HT1080 (cell line): ENCODE measurements around the gene ULBP2. TPM values are rescaled to one million over a fixed set of nuclear protein-coding genes. Genes with fewer than 3 reads are reported as not detected.
"Not testable (repeated sequence)": the region's sequence is repeated elsewhere in the genome, so short reads cannot be mapped to it uniquely, and the experiment has no call there.

Experiments used
- DNase-seq: peaks from one replicate; pipeline ENCODE4 v3.0.0-alpha.2; 2015; ENCODE audit warnings: low read depth
- total RNA-seq: library from RNA; depleted of rRNA; stranded (reverse); fragments of >200 nt; shearing (Covaris generic); gene quantifications from 2 replicates; pipeline ENCODE4 v1.2.3, GENCODE V29; 2014

ULBP2 gene
- total RNA-seq, 1 experiment from 2014 or later, result 11.6 TPM

DNA sequence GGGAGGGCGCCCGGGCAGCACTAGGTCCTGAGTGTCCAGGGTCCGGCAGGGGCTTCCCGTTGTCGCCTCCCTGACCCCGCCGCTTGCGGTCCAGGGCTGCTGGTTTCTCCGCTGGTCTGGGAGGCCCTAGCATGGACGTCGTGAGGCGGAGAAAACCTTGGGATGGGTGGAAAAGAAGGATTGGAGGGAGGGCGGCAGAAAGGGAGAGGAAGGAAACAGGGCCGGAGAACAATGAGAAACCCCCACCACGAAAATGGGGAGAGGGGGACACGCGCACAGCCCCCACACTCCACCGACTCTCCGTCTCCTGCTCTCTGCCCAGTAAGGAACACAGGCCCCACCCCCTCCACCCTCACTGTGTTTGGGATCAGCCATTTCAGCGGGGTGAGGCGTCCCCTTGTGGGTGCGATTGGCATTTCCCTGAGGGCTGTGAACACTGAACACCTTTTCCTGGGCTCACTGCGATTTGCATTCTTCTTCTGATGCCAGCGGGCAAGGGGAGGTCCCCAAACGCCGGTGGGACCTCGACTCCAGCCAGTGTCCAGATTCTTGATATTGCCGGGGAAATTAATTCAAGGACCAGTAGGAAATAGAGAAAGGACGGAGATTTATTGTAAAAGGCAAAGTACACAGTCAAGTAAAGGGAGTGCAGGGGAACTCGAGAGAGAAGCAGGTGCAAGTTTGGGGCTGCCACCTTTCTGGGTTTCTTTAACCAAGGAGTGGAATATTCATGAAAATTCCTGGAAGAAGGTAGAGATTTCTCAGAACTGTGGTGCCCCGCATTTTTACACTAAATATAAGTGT, 15.6 kb upstream of the ULBP2 start:
- peak; percentile 71 for DNase-seq

DNA sequence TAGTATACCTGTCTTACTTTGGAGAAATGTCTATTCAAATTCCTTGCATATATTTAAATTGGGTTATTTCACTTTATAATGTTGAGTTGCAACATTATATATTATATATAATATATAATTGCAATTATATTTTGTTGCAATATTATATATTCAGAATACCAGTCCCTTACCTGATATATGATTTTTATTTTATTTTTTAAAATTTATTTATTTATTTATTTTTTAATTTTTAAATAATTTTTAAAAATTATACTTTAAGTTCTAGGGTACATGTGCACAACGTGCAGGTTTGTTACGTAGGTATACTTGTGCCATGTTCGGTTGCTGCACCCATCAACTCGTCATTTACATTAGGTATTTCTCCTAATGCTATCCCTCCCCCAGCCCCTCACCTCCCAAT, 14.8 kb upstream of the ULBP2 start:
- DNase-seq, result not testable (repeated sequence)

DNA sequence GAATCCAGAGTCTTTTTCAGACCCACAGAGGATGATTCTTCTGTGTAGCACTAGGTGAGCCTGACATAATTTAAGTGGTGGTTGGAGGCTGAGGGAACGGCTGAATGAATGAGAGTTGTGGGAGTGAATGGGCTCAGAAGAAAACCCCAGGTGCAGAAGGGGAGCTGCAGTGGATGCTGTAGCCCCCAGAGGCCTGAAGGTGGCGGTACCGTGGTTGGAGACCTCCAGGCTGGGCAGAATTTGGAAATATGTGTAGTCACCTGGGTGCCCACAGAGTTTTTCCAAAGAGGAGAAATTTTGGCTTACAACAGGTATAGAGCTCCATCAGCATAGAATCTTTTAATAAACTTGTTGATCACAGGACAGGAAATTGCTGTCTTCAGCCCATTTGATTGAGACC, 12.4 kb upstream of the ULBP2 start:
- no peak for DNase-seq

DNA sequence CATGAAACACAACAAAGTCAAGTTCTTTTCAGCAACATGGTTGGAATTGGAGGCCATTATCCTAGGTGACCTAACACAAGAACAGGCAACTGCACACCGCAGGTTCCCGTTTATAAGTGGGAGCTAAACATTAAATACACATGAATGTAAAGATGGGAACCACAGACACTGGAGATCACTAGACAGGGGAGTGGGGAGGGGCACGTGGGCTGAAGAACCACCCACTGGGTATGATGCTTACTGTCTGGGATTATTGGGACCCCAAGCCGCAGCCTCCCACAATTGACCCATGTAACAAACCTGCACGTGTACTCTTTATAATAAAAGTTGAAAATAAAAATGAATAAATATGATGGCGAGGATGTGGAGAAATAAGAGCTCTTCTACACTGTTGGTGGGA, 10.3 kb upstream of the ULBP2 start:
- no peak for DNase-seq

DNA sequence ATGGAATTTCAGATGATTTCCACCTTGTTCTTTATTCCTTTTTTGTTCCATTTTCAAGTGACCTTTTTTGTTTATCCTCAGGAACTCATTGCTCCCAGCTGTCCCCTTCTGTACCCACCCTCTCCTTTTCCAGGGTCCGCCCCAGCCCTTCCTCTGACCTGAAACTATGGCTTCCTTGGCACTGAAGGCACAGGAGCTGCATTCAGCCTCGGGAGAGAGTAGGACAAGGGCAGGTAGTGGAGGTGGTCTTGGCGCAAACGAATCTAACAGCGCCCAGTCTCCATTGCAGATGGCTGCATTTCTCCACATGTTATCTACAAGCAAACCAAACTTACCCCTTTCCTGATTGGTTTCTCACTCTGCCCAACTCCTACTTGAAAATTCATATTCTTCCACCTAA, 8.8 kb upstream of the ULBP2 start:
- DNase-seq, result no peak

DNA sequence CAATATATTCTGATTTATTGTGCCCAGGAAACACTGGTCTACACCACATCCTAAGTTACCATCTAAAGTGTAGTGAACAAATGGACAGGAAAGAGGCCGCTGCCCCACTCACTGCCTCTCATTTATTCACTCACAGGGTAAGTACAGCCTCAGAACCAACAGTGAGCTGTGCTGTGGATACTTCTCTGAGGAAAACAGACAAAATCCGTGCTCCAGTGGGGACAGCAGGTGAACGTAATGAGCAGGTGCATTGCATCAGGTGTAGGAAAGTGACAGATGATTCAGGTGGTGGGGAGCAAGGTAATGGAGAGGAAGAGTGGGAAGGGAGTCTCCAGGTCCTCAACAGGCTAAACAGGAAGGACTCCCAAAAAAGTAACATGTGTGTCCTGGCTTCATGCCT, 8.4 kb upstream of the ULBP2 start:
- DNase-seq, result no peak

DNA sequence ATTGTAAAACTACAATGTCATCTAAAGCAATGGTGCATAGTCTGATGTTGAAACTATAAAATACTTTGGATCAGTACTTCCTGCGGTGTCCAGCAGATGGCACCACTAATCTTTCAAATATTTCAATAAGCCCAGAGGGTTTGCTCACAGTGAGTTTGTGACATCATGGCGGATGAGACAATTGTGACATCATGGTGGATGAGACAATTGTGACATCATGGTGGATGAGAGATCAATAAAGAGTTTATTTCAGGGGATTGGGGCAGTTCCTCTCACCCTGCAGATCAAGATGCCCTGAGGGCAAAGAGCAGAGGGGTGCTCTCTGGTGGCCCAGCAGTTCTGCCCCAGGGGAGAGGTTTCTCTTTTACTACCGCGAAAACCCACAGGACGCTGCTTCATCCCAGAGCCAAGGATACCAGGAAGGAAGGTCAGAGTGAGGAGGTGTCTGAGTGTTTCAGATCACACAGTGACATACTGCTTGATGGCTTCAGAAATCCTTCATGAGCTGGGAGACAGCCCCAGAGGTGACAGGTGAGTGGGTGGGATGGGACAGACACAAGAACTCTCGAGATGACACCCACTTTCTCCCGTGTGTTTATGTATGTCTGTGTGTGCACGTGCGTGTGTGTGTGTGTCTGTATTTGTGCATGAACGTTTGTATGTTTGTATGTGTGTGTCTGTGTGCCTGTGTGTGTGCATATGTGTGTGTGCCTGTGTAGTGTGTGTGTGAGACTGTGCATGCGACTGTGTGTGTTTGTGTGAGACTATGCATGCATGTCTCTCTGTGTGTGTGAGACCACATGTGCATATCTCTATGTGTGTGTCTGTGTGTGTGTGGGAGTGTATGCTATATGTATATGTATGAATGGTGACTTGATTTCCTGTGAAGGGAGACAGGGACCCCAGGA, 7.3 kb upstream of the ULBP2 start:
- DNase-seq, result peak; percentile 55

DNA sequence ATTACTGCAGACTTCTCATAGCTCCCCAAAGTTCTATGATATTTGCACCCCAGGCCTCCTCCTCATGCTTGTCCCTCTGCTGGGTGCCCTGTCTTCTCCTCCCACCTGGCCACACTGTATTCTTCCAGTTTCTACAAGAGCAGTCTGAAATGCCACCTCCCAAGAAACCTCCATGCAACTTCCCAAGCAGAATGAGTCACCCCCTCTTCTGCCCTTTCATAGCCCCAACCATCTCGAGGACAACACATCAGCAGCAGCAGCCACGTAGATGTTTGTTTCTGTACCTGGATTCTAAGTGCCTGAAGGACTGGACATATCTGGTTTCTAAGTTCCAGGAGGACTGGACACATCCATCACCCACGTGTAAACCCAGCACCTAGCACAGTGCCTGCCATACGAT, 6.6 kb upstream of the ULBP2 start:
- peak; percentile 31 for DNase-seq

DNA sequence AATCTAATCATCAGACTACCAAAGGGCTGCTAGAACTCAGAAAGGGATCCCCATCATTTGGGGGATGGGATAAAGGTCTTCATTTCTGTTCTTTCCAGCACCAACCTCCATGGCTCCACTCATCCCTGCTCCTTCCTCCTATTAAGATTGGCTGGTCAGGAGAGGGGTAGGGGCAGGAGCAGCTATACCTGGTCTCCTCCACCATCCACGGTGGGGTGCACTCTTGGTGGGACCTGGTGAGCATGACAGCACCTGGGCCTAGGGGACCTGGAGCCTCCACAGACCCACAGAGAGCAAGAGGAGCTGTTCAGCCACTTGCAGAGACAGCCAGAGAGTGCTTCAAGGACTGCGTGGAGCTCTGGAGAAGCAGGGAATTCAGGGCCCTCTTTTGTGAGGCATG, 6.1 kb upstream of the ULBP2 start:
- DNase-seq, result no peak

DNA sequence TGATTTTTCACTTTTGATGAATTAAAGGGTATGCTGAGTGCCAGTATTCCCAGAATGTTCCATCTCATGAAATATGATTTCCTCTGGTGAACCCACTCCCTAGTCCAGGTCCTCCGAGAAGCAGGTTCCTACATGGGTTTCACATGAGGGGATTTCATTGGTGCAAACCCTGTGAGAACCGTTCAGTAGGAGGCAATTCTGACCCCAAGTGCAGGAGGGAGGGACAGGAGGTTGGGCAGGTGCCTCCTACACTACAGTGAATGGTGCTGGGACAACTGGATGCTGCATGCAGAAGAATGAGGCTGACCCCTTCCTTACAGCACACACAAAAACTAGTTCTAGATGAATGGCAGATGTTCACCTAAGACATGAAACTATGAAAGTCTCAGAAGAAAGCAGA, 5.1 kb upstream of the ULBP2 start:
- DNase-seq, result no peak

DNA sequence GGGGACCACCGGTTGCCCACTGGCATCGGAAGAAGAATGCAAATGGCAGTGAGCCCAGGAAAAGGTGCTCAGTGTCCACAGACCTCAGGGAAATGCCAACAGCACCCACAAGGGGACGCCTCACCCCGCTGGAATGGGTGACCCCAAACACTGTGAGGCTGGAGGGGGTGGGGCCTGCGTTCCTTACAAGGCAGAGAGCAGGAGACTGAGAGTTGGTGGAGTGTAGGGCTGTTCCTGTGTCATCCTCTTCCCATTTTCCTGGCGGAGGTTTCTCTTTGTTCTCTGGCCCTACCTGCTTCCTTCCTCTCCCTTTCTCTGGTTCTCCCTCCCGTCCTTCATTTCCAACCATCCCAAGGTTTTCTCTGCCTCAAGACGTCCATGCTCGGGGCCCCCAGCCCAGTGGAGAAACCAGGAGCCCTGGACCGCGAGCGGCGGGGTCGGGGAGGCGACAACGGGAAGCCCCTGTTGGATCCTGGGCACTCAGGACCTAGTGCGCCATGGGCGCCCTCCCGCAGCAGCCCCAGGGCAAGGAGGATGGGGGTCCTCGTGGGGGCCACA, 3.7 kb upstream of the ULBP2 start:
- DNase-seq, result not testable (repeated sequence)

DNA sequence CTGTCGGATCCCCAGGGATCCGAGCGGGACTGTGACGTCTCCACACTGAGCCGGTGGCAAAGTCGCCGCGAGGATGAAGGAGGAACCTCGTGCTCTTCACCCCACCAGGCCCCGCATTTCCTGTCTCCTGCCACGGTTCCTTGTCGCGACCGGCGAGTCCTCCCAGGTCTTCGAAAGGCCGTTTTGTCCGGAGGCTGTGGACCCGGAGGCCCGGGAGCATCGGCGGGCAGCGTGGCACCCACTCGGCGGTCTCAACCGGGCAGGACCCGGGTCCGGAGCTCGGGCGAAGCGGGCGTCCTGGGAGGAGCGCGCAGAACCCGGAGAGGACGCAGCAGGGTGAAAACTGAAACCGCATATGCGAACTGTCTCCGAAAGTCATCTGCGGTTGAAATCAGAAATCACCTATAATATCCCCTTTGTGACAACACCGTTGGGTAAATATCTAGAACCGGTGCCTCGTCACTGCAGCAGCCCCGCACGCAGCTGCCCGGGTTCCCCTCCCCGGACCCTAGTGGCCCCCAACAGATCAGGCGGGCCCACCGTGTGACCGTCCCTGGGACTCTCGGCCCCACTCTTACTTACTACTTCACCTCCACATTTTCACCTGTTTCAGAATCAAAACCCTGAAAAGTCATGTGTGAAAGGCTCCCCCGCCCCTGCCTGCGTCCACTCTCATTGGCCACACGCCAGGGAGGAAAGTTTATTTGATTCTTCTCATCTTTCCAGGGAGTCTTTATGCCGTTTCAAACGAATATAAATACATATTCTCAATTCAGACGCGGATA, 3.1 kb upstream of the ULBP2 start:
- no peak for DNase-seq

DNA sequence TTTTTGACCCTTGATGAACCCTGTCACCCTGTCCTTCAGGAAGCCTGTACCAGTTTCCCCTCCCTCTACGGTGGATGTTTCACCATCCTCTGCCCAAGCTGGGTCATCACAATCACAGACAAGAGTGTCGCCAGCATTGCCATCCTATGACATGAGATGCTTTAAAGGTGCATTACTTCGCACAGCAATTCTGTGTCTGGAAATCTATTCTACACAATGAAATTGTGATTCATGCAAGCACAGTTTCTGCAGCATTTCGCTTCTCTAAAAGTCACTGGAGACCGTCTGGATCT, 2.5 kb upstream of the ULBP2 start:
- DNase-seq, result no peak

DNA sequence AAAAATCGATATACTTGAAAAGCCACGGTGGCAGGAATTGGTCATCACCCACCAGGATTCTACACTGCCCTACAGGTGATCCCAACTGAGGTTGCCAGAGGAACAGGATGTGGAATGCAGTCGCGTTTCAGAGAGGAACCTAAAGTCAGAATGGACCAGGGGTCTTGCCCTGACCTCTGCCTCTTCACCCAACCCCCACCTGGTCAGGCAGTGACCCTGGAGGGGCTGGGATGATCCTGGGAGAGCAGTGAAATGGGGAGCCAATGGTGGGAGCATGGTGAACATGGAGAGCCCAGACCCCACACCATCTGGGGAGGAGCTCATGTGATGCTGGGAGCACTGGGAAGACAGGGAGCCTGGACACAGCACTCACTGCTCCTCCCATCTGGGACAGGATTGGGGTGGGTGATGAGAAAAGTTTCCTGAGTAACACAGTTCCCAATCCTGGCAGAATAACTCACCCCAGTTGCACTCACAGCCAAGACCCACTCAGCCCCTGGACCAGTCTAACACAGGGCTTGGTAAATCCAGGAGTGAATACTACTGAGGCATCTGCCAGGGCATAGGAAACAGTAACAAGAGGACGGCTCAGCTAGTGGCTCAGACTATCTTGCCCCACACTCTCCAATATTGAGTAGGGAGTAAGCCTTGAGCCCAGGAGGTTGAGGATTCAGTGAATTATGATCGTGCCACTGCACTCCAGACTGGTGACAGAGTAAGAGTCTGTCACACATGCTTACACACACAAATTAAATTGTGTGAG, 1.7 kb upstream of the ULBP2 start:
- DNase-seq, result no peak

DNA sequence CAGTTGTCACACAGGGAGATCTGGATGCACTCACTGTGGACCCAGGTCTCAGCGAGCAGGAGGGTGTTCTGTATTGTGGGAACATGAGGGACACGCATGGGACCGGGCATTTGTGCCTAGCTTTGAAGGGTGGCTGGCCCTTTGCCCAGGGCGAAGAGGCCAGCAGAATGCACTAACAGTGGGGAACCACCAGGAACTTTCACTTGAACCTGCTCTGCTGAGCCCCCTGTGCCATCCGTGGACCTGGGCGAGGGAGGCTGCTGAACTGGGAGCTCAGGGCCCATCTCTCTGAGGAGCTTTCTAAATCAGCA, 1.2 kb upstream of the ULBP2 start:
- no peak for DNase-seq

DNA sequence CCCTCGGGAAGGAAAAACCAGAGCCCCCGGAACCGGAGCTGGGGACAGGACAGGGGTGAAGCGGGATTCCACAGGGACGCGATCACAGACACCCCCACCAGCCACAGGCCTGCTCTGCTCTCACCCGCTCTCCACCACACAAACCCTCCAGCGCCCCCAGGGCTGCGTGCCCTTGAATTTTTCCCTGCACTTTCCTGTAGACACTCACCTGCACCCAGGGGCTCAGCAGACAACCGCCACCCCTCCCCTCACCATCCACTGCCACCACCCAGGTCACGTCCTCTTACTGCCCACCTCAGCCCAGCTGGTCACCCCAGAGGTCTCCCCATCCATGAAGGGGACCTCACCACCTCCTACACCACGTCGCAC, 631 bp downstream of the ULBP2 start:
- DNase-seq, result peak; percentile 5

DNA sequence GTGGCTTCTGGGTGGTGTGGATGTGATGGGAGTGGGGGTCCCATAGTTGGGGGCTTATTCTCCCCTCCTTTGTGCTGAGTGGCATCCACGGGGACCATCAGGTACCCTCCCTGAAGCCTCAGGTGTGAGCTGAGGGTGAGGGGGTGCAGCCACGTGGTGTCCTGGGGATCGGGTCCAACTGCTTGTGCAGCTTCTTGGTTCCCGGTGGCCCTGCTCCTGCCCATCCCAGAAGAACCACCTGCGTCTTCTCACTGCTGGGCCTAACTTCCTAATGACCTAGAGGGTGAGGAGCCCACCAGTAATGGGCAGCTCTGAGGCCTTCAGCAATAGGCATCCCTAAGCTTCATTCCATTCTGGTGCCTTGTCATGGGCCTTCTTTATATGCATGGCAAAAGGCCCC, 1.5 kb downstream of the ULBP2 start:
- not testable (repeated sequence) for DNase-seq

DNA sequence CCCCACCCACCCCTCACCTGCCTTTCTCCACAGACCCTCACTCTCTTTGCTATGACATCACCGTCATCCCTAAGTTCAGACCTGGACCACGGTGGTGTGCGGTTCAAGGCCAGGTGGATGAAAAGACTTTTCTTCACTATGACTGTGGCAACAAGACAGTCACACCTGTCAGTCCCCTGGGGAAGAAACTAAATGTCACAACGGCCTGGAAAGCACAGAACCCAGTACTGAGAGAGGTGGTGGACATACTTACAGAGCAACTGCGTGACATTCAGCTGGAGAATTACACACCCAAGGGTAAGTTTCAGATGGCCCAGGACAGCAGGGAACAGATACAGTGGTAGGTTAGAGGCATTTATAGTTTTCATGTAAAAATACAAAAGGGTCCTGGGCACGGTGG, 3.5 kb downstream of the ULBP2 start:
- not testable (repeated sequence) for DNase-seq

DNA sequence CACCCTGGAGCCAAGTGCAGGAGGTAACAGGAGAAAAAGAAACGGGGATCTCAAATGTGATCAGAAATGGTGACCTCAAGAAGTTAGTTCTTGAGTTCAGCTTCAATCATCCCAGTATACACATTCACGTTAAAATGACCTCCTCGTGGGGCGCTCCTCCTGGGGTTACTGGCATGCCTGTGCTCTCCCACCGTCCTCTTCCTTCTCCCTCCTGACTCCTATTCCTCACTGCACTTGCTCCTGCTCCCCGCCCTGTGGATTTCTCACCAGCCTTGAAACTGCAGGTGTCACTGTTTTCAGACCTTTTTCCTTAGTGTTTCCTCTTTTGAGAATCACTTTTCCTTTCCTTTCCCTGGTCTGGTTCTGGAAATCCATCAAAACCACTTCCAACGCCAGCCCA, 4.8 kb downstream of the ULBP2 start:
- not testable (repeated sequence) for DNase-seq

DNA sequence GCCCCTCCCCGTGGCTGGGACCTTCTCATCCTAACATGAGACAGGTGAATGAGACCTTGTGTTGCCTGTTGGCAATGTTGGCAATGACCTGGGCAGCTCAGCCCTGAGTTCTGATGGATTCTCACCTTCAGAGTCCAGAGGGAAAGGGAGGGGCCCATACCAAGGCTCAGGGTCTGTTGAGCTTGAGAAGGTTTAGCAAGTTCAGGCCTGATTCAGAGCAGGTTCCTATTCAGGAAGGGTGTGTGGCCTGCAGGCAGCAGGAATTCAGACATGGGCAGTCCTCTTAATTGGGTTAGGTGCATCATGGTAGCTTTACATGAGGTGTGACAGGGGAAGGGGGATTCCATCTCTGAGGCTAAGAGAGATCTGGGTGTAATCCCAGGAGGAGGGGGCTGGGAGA, 5.7 kb downstream of the ULBP2 start:
- not testable (repeated sequence) for DNase-seq

DNA sequence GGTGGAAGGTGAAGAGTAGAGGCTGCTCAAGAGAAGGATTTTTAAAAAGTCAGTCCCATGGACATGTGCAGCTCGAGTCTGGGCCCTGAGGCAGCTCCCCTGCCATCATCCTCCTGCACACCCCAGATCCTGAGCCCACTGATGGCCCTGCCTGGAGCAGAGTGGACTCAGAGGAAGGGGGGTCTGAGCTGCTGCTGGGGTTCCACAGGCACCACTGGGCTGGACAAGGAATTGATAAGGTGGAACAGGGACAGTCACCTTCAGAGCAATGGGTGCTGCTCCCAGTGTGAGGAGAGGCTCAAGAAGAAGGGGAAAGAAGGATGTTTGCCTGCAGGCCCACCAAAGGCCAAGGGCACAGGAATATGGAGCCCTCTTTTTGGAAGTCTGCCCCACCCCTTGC, 6.2 kb downstream of the ULBP2 start:
- no peak for DNase-seq
